ENCODE measurements around the gene SPEM3.

SPEM3 gene

DNA sequence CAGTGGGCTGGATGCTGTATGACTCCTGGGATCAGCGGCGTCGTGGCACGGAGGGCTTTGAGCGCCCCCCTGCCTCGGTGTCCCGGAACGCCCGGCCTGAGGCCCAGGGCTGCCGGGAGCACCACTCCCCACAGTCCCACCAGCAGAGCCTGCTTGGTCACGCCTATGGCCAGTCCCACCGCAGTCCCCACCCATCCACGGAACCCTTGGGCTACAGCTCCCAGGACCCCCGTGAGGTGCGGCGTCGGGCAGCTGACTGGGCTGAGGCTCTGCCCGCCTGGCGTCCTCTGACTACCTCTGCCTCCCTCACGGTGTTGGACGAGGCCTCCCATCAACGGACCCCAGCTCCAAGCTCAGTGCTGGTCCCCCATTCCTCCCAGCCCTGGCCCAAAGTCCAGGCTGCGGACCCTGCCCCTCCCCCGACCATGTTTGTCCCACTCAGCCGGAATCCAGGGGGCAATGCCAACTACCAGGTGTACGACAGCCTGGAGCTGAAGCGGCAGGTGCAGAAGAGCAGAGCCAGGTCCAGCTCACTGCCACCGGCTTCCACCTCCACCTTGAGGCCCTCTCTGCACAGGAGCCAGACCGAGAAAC lies 1.7 kb upstream of the SPEM3 start:
- no peak overlapping the region for H3K4me3 ChIP-seq (ENCODE audit: low read depth, low read length)
- TF ChIP-seq CTCF (IDR thresholded peaks at IDR 0.05; ENCODE audit: borderline replicate concordance, insufficient read depth, low read depth, low read length): no peak

DNA sequence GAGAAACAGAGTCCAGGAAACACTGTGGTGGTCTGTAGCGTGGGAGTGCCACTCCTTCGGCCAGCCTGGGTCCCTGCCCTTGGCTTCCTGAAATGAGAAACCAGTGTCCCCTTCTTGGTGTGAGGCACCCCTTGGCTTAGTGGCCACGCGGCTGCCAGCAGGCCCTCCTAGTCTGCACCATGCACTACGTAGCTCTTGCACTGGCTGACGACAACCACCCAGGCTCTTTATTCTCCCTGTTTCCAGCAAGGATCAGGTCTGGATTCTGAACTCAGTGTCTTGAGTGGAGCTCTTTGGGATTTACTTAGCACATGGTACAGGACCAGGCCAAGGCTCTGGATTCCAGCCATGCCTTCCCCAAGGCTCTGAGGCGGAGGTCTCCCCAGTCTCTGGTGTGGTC lies 1.1 kb upstream of the SPEM3 start:
- no peak for TF ChIP-seq CTCF (IDR thresholded peaks at IDR 0.05; ENCODE audit: borderline replicate concordance, insufficient read depth, low read depth, low read length)

GRCh38 chr17:7429722-7430121 lies 1.1 kb downstream of the SPEM3 start:
- no peak for TF ChIP-seq CTCF (IDR thresholded peaks at IDR 0.05; ENCODE audit: borderline replicate concordance, insufficient read depth, low read depth, low read length)
- no peak overlapping the region for H3K4me3 ChIP-seq (ENCODE audit: low read depth, low read length)

More for the DNA sequence above, 1.1 kb upstream of the SPEM3 start:
- H3K4me3 ChIP-seq (ENCODE audit: low read depth, low read length): no peak overlapping the region

DNA sequence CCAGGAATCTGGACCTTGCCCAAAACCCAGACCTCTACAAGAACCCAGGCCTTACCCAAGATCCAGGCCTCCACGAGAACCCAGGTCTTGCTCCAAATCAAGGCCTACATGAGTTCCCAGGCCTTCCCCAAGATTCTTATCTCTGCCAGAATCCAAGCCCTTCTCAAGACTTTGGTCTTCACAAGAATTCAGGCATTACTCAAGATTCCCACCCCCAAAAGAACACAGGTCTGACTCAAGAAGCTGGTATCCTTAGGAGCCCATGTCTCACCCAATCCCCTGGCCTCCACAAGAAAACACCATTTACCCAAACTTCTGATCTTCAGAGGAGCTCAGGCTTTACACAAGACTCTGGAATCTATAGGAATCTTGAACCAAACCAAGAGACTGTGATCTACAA lies 2.6 kb downstream of the SPEM3 start:
- no peak overlapping the region for H3K4me3 ChIP-seq (ENCODE audit: low read depth, low read length)
- TF ChIP-seq CTCF (IDR thresholded peaks at IDR 0.05; ENCODE audit: borderline replicate concordance, insufficient read depth, low read depth, low read length): no peak

DNA sequence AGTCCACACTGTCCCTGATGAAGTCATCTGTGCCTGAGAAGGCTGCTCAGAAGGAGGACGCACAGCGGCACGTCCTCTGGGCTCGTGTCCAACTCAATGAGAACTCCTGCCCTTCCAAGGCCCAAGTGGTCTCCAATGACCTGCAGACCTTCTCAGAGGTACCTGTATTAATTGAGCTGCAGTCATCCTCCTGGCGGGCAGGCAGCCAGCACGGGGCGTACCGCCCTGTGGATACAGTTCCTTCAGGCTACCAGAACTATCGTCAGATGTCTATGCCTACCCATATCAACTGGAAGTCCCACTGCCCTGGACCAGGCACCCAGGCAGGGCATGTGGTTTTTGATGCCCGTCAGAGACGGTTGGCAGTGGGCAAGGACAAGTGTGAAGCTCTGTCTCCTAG lies 3.6 kb downstream of the SPEM3 start:
- H3K4me3 ChIP-seq (ENCODE audit: low read depth, low read length): no peak overlapping the region
- no peak for TF ChIP-seq CTCF (IDR thresholded peaks at IDR 0.05; ENCODE audit: borderline replicate concordance, insufficient read depth, low read depth, low read length)

DNA sequence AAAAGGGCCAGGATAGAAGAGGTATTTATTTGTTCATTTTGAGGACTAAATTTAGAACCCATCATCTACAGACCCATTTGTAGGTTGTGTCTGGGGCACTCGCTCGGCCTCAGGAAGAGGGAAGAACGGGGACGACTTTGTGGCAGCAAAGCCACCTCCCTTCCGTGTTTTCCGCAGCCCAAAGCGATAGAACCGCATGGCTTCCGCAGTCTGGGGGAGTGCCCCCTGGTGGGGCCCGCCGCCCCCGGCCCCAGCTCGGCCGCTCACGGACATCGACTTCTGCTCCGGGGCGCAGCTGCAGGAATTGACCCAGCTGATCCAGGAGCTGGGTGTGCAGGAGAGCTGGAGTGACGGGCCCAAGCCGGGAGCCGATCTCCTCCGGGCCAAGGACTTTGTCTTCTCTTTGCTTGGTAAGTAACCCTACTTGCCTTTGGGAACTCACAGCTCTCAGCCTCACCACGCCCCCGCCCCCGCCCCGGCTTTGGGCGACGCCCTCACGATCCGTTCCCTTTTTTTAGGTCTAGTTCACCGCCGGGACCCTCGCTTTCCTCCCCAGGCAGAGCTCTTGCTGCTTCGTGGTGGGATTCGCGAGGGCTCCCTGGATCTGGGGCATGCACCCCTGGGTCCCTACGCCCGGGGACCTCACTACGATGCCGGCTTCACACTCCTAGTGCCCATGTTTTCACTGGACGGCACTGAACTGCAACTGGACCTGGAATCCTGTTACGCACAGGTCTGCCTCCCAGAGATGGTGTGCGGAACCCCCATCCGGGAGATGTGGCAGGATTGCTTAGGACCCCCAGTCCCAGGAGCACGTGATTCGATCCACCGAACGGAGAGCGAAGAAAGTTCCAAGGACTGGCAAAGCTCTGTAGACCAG lies 7.3 kb downstream of the SPEM3 start:
- H3K4me3 ChIP-seq (ENCODE audit: low read depth, low read length): peak overlapping the region; percentile 68
- peak; percentile 51 for TF ChIP-seq CTCF (IDR thresholded peaks at IDR 0.05; ENCODE audit: borderline replicate concordance, insufficient read depth, low read depth, low read length)
